T-cell (primary cell): Measurements from ENCODE around the gene C1orf94. TPM values are rescaled to one million over a fixed set of nuclear protein-coding genes. Genes with fewer than 3 reads are reported as not detected.

Experiments used
- ATAC-seq, 4 experiments: fragments of 200-7000 bp in 3 of 4; fragments of 150-1000 bp in 1 of 4; cut with Tn5 transposase; replicated peaks in 1 of 4; 1 replicate in 3 of 4; 2 replicates in 1 of 4; pipeline ENCODE4 v1.10.0; 2021; ENCODE audit warnings: moderate library complexity in 3 of 4, mild to moderate bottlenecking in 2 of 4, moderate number of reproducible peaks in 1 of 4
- CTCF ChIA-PET, 2 donors: fragments of 300-600 bp; sonication (Branson Sonifier 250); formaldehyde crosslinking; loops; one replicate each; lab custom pipeline; 2022; ENCODE audit warnings: antibody characterized with exemption in 2 of 2; lab: Charles Lee
- POLR2A ChIA-PET, 2 donors: fragments of 300-600 bp; sonication (Branson Sonifier 250); formaldehyde crosslinking; loops; one replicate each; lab custom pipeline; 2022; ENCODE audit warnings: antibody characterized with exemption in 2 of 2; lab: Charles Lee
- DNase-seq, 35 experiments: peaks; one replicate each; pipeline versions ENCODE4 v3.0.0 to v3.0.0-alpha.2; 2013 to 2023
- H3K27ac ChIP-seq: one replicate; pipeline ENCODE4 v1.5.1; 2013; ENCODE audit warnings: low read length
- H3K27me3 ChIP-seq, 2 experiments: replicated peaks in 1 of 2; 1 replicate in 1 of 2; 2 replicates in 1 of 2; pipeline versions ENCODE4 v1.6.1 to v1.7.0; 2013; ENCODE audit warnings: low read length in 1 of 2, mixed read lengths in 1 of 2; ENCODE audit not compliant: control insufficient read depth in 2 of 2, insufficient read depth in 2 of 2; ENCODE audit errors: extremely low read depth in 1 of 2
- H3K36me3 ChIP-seq, 2 donors: 1 replicate in 1 of 2; 2 replicates in 1 of 2; pipeline versions ENCODE4 v1.6.1 to v1.7.0; 2013; ENCODE audit warnings: low read length in 1 of 2; ENCODE audit not compliant: control insufficient read depth in 2 of 2, insufficient read depth in 1 of 2; ENCODE audit errors: extremely low read depth in 1 of 2
- H3K4me1 ChIP-seq, 2 experiments: 1 replicate in 1 of 2; 2 replicates in 1 of 2; pipeline versions ENCODE4 v1.6.1 to v1.7.0; 2013; ENCODE audit warnings: low read length in 2 of 2, mixed read lengths in 1 of 2; ENCODE audit not compliant: insufficient read depth in 2 of 2, control insufficient read depth in 1 of 2; ENCODE audit errors: extremely low read depth in 1 of 2
- H3K4me3 ChIP-seq, 2 donors: 1 replicate in 1 of 2; 2 replicates in 1 of 2; pipeline versions ENCODE4 v1.5.1 to v1.7.0; 2013; ENCODE audit warnings: mild to moderate bottlenecking in 2 of 2, low read length in 1 of 2, moderate library complexity in 1 of 2; ENCODE audit not compliant: control insufficient read depth in 1 of 2; ENCODE audit errors: extremely low read depth in 1 of 2
- H3K9me3 ChIP-seq: 2 replicates; pipeline ENCODE4 v1.7.0; 2013
- H3K27ac Mint-ChIP-seq, 2 donors: one replicate each; pipeline ENCODE4 v1.8.0; 2020 to 2021; ENCODE audit warnings: mild to moderate bottlenecking in 2 of 2, mixed read lengths in 2 of 2
- H3K27me3 Mint-ChIP-seq, 2 donors: one replicate each; pipeline ENCODE4 v1.8.0; 2021 to 2022; ENCODE audit warnings: mixed read lengths in 2 of 2
- H3K36me3 Mint-ChIP-seq: one replicate; pipeline ENCODE4 v1.8.0; 2021; ENCODE audit warnings: mixed read lengths
- H3K4me1 Mint-ChIP-seq, 3 donors: one replicate each; pipeline ENCODE4 v1.8.0; 2020 to 2022; ENCODE audit warnings: mixed read lengths in 3 of 3, mild to moderate bottlenecking in 1 of 3
- H3K4me3 Mint-ChIP-seq, 3 donors: one replicate each; pipeline ENCODE4 v1.8.0; 2020 to 2022; ENCODE audit warnings: mild to moderate bottlenecking in 3 of 3, mixed read lengths in 3 of 3, moderate library complexity in 3 of 3
- H3K9me3 Mint-ChIP-seq, 3 donors: one replicate each; pipeline ENCODE4 v1.8.0; 2020 to 2022; ENCODE audit warnings: mixed read lengths in 3 of 3
- WGBS: methylation state at CpG from one replicate; pipeline ENCODE4 v1.1.5; 2013; ENCODE audit warnings: missing lambda C conversion rate; ENCODE audit not compliant: insufficient coverage; 5-methylcytosine and 5-hydroxymethylcytosine counted together
- total RNA-seq, 35 experiments: library from RNA in 6 of 35; stranded (reverse) in 6 of 35; fragments of 120-200 nt in 1 of 35; gene quantifications; one replicate each; pipeline versions ENCODE4 v1.2.1 to v1.2.4 and lab custom pipeline; 2013 to 2026

The C1orf94 gene
- total RNA-seq, 5 donors from 2014 or later (not counting 1 experiment from before 2014, with no cell fraction given) = not detected

- CTCF ChIA-PET = no interaction called here
- H3K36me3 Mint-ChIP-seq = no peaks in the 10 kb centered on the region
These were observed 86.2 kb downstream of the C1orf94 start for GRCh38 chr1:34262921-34263320.

GRCh38 chr1:34263406-34263805 lies 86.7 kb downstream of the C1orf94 start:
- Mint-ChIP-seq H3K4me3 (no peak overlapping the region), H3K36me3 (no peaks in the 10 kb centered on the region), H3K27ac (no peak overlapping the region), H3K27me3 (peaks cover 16 to 36% of the 10 kb centered on the region in 2 donors), H3K9me3 (peaks cover 0 to 4% (median 0%) of the 10 kb centered on the region in 3 donors), H3K4me1 (no peaks in the 10 kb centered on the region)
- CTCF ChIA-PET = no interaction called here
- DNase-seq (no peak), ATAC-seq (no peak)
- Histone ChIP-seq H3K4me3 (no peak overlapping the region), H3K27me3 (peaks cover 0 to 13% of the 10 kb centered on the region in 2 experiments), H3K27ac (no peak overlapping the region), H3K4me1 (no peaks in the 10 kb centered on the region), H3K36me3 (no peaks in the 10 kb centered on the region), H3K9me3 (no peaks in the 10 kb centered on the region)
- POLR2A ChIA-PET = no interaction called here
- WGBS = 67% methylated on average over 2 of the region's 4 CpGs

More at GRCh38 chr1:34262921-34263320, 86.2 kb downstream of the C1orf94 start:
- no peaks in the 10 kb centered on the region for H3K4me1 Mint-ChIP-seq
- Histone ChIP-seq H3K27ac (no peak overlapping the region), H3K36me3 (no peaks in the 10 kb centered on the region), H3K9me3 (no peaks in the 10 kb centered on the region), H3K4me1 (no peaks in the 10 kb centered on the region), H3K27me3 (peaks cover 0 to 12% of the 10 kb centered on the region in 2 experiments), H3K4me3 (no peak overlapping the region)
- DNase-seq (no peak), ATAC-seq (no peak)
- H3K9me3 Mint-ChIP-seq = peaks cover 0 to 4% (median 0%) of the 10 kb centered on the region in 3 donors
- POLR2A ChIA-PET = no interaction called here
- 70% methylated on average over 3 of the region's 7 CpGs for WGBS
- H3K27ac Mint-ChIP-seq = no peak overlapping the region
- H3K27me3 Mint-ChIP-seq = peaks cover 14 to 35% of the 10 kb centered on the region in 2 donors
- no peak overlapping the region for H3K4me3 Mint-ChIP-seq

- H3K9me3 Mint-ChIP-seq = peaks cover 0 to 4% (median 0%) of the 10 kb centered on the region in 3 donors
- CTCF ChIA-PET = no interaction called here
- H3K4me1 ChIP-seq = no peaks in the 10 kb centered on the region
These were observed 88.7 kb downstream of the C1orf94 start for GRCh38 chr1:34265396-34265795.

GRCh38 chr1:34266127-34266951 lies 89.6 kb downstream of the C1orf94 start:
- H3K4me3 Mint-ChIP-seq = no peak overlapping the region
- H3K9me3 Mint-ChIP-seq = peaks cover 0 to 4% (median 0%) of the 10 kb centered on the region in 3 donors
- no peak overlapping the region for H3K27ac ChIP-seq
- ChIA-PET CTCF (no interaction called here), POLR2A (no interaction called here)
- no peaks in the 10 kb centered on the region for H3K36me3 ChIP-seq
- 21% methylated on average over 8 of the region's 16 CpGs for WGBS
- no peaks in the 10 kb centered on the region for H3K4me1 ChIP-seq
- H3K27me3 ChIP-seq = peaks cover 0 to 16% of the 10 kb centered on the region in 2 experiments
- no peak overlapping the region for H3K27ac Mint-ChIP-seq
- ATAC-seq (no peak), DNase-seq (no peak)
- H3K9me3 ChIP-seq = no peaks in the 10 kb centered on the region
- no peaks in the 10 kb centered on the region for H3K36me3 Mint-ChIP-seq
- no peaks in the 10 kb centered on the region for H3K4me1 Mint-ChIP-seq
- H3K27me3 Mint-ChIP-seq = peaks cover 12 to 32% of the 10 kb centered on the region in 2 donors
- H3K4me3 ChIP-seq = no peak overlapping the region

More at GRCh38 chr1:34265396-34265795, 88.7 kb downstream of the C1orf94 start:
- Mint-ChIP-seq H3K36me3 (no peaks in the 10 kb centered on the region), H3K27me3 (peaks cover 16 to 33% of the 10 kb centered on the region in 2 donors), H3K27ac (no peak overlapping the region), H3K4me3 (no peak overlapping the region), H3K4me1 (no peaks in the 10 kb centered on the region)
- Histone ChIP-seq H3K4me3 (no peak overlapping the region), H3K27me3 (peaks cover 0 to 16% of the 10 kb centered on the region in 2 experiments), H3K9me3 (no peaks in the 10 kb centered on the region), H3K36me3 (no peaks in the 10 kb centered on the region), H3K27ac (no peak overlapping the region)
- no CpG with 5 or more reads among the region's 3 CpGs for WGBS
- no peak for ATAC-seq
- POLR2A ChIA-PET = no interaction called here
- no peak for DNase-seq

GRCh38 chr1:34267326-34267725 lies 90.6 kb downstream of the C1orf94 start:
- ChIA-PET CTCF (no interaction called here), POLR2A (no interaction called here)
- no peak overlapping the region for H3K27ac ChIP-seq
- Mint-ChIP-seq H3K4me3 (no peak overlapping the region), H3K27ac (no peak overlapping the region), H3K4me1 (no peaks in the 10 kb centered on the region), H3K36me3 (no peaks in the 10 kb centered on the region), H3K9me3 (peaks cover 0 to 4% (median 0%) of the 10 kb centered on the region in 3 donors), H3K27me3 (peaks cover 10 to 31% of the 10 kb centered on the region in 2 donors)
- H3K27me3 ChIP-seq = peaks cover 0 to 20% of the 10 kb centered on the region in 2 experiments
- ATAC-seq (no peak), DNase-seq (no peak)
- H3K36me3 ChIP-seq = no peaks in the 10 kb centered on the region
- WGBS = 90% methylated on average over 2 of the region's 5 CpGs
- H3K9me3 ChIP-seq = no peaks in the 10 kb centered on the region
- no peaks in the 10 kb centered on the region for H3K4me1 ChIP-seq
- H3K4me3 ChIP-seq = no peak overlapping the region

- DNase-seq (no peak), ATAC-seq (no peak)
- peaks cover 0 to 24% of the 10 kb centered on the region in 2 experiments for H3K27me3 ChIP-seq
- ChIA-PET POLR2A (no interaction called here), CTCF (no interaction called here)
- H3K4me3 Mint-ChIP-seq = no peak overlapping the region
- H3K9me3 Mint-ChIP-seq = peaks cover 0 to 4% (median 0%) of the 10 kb centered on the region in 3 donors
- no peak overlapping the region for H3K27ac Mint-ChIP-seq
- no peaks in the 10 kb centered on the region for H3K4me1 Mint-ChIP-seq
- no peaks in the 10 kb centered on the region for H3K4me1 ChIP-seq
- H3K36me3 ChIP-seq = no peaks in the 10 kb centered on the region
- no peak overlapping the region for H3K27ac ChIP-seq
- H3K27me3 Mint-ChIP-seq = peaks cover 10 to 29% of the 10 kb centered on the region in 2 donors
- no peaks in the 10 kb centered on the region for H3K9me3 ChIP-seq
- no peaks in the 10 kb centered on the region for H3K36me3 Mint-ChIP-seq
- no peak overlapping the region for H3K4me3 ChIP-seq
- WGBS = 80% methylated on average over 1 of the region's 5 CpGs
These were observed 91.7 kb downstream of the C1orf94 start for GRCh38 chr1:34268311-34268954.
